HEK293 (cell line): Measurements from ENCODE around the gene NAV1.
"Not testable (repeated sequence)": the region's sequence is repeated elsewhere in the genome, so short reads cannot be mapped to it uniquely, and the experiment has no call there.

Experiments used
- CTCF ChIA-PET: fragments of 350-600 bp; formaldehyde crosslinking; extraction: SDS; loops from one replicate; lab custom pipeline; 2021; ENCODE audit warnings: antibody characterized with exemption; lab: Yijun Ruan, JAX
- POLR2A ChIA-PET: fragments of 300-600 bp; formaldehyde crosslinking; extraction: SDS; loops from one replicate; lab custom pipeline; 2020; ENCODE audit warnings: antibody characterized with exemption, inconsistent platforms; lab: Yijun Ruan, JAX
- H3K27ac ChIP-seq: fragments of 200-500 bp; sonication (Bioruptor generic); 2 replicates; pipeline ENCODE4 v1.5.1; 2014; ENCODE audit warnings: low read depth, low read length, control low read depth, inconsistent platforms; ENCODE audit errors: extremely low read depth
- H3K36me3 ChIP-seq, 2 experiments: fragments of 200-500 bp in 1 of 2; sonication (Bioruptor generic) in 1 of 2; 1 replicate in 1 of 2; 2 replicates in 1 of 2; pipeline ENCODE4 v1.5.1; 2014 to 2017; ENCODE audit warnings: inconsistent platforms in 2 of 2, low read length in 2 of 2; ENCODE audit not compliant: control insufficient read depth in 2 of 2, insufficient read depth in 1 of 2
- H3K4me1 ChIP-seq: fragments of 200-500 bp; sonication (Bioruptor generic); 2 replicates; pipeline ENCODE4 v1.5.1; 2014; ENCODE audit warnings: mild to moderate bottlenecking, low read length, inconsistent platforms; ENCODE audit not compliant: control insufficient read depth, insufficient read depth
- H3K4me3 ChIP-seq: 2 replicates; pipeline ENCODE4 v1.5.1; 2011; ENCODE audit warnings: low read depth, mild to moderate bottlenecking, control low read depth, low read length, moderate library complexity
- H3K9me3 ChIP-seq: fragments of 200-500 bp; sonication (Bioruptor generic); 2 replicates; pipeline ENCODE4 v1.5.1; 2014; ENCODE audit warnings: low read depth, low read length, inconsistent platforms; ENCODE audit not compliant: control insufficient read depth, insufficient read depth
- GFI1B ChIP-seq: fragments of 450-650 bp; formaldehyde crosslinking; IDR thresholded peaks from 2 replicates; pipeline ENCODE4 v1.5.1; 2016; ENCODE audit warnings: missing biosample characterization, missing genetic modification characterization
- MYNN ChIP-seq: fragments of 450-650 bp; formaldehyde crosslinking; IDR thresholded peaks from 2 replicates; pipeline ENCODE4 v1.5.1; 2016; ENCODE audit warnings: missing biosample characterization, missing genetic modification characterization, borderline replicate concordance
- SALL2 ChIP-seq: fragments of 450-650 bp; formaldehyde crosslinking; IDR thresholded peaks from 2 replicates; pipeline ENCODE4 v1.5.0; 2017; ENCODE audit warnings: missing biosample characterization, mild to moderate bottlenecking, missing genetic modification characterization, borderline replicate concordance
- SETDB1 ChIP-seq: IDR thresholded peaks from one replicate; pipeline ENCODE4 v1.6.1; 2017; ENCODE audit warnings: mild to moderate bottlenecking, low read length, moderate library complexity, mixed read lengths; ENCODE audit not compliant: insufficient read length
- SP3 ChIP-seq: fragments of 450-650 bp; formaldehyde crosslinking; IDR thresholded peaks from 2 replicates; pipeline ENCODE4 v1.5.1; 2016; ENCODE audit warnings: missing biosample characterization, missing genetic modification characterization
- ZBTB17 ChIP-seq: fragments of 450-650 bp; formaldehyde crosslinking; IDR thresholded peaks from 2 replicates; pipeline ENCODE4 v1.5.1; 2016; ENCODE audit warnings: missing biosample characterization, missing genetic modification characterization
- ZNF121 ChIP-seq: fragments of 450-650 bp; formaldehyde crosslinking; IDR thresholded peaks from 2 replicates; pipeline ENCODE4 v1.5.1; 2016; ENCODE audit warnings: missing biosample characterization, missing genetic modification characterization
- ZNF169 ChIP-seq: fragments of 450-650 bp; formaldehyde crosslinking; IDR thresholded peaks from 2 replicates; pipeline ENCODE4 v1.5.1; 2016; ENCODE audit warnings: missing biosample characterization, missing genetic modification characterization
- ZNF175 ChIP-seq: fragments of 450-650 bp; formaldehyde crosslinking; IDR thresholded peaks from 2 replicates; pipeline ENCODE4 v1.5.1; 2016; ENCODE audit warnings: missing biosample characterization, missing genetic modification characterization
- ZNF211 ChIP-seq: fragments of 450-650 bp; formaldehyde crosslinking; IDR thresholded peaks from 2 replicates; pipeline ENCODE4 v1.5.1; 2016; ENCODE audit warnings: low read depth, missing biosample characterization, missing genetic modification characterization
- ZNF223 ChIP-seq: fragments of 450-650 bp; formaldehyde crosslinking; IDR thresholded peaks from 2 replicates; pipeline ENCODE4 v1.5.1; 2016; ENCODE audit warnings: missing biosample characterization, missing genetic modification characterization
- ZNF292 ChIP-seq: fragments of 450-650 bp; formaldehyde crosslinking; IDR thresholded peaks from 2 replicates; pipeline ENCODE4 v1.5.1; 2016; ENCODE audit warnings: low read depth, missing biosample characterization, missing genetic modification characterization, borderline replicate concordance
- ZNF362 ChIP-seq: fragments of 450-650 bp; formaldehyde crosslinking; IDR thresholded peaks from 2 replicates; pipeline ENCODE4 v1.5.1; 2016; ENCODE audit warnings: missing biosample characterization, missing genetic modification characterization
- ZNF366 ChIP-seq: fragments of 450-650 bp; formaldehyde crosslinking; conservative IDR thresholded peaks from 2 replicates; pipeline ENCODE4 v1.5.1; 2016; ENCODE audit warnings: missing biosample characterization, missing genetic modification characterization
- ZNF398 ChIP-seq: fragments of 450-650 bp; formaldehyde crosslinking; IDR thresholded peaks from 2 replicates; pipeline ENCODE4 v1.5.1; 2017; ENCODE audit warnings: missing biosample characterization, missing genetic modification characterization
- ZNF529 ChIP-seq: fragments of 450-650 bp; formaldehyde crosslinking; IDR thresholded peaks from 2 replicates; pipeline ENCODE4 v1.5.1; 2017; ENCODE audit warnings: missing genetic modification characterization, missing biosample characterization; ENCODE audit not compliant: insufficient replicate concordance
- ZNF544 ChIP-seq: fragments of 450-650 bp; formaldehyde crosslinking; IDR thresholded peaks from 2 replicates; pipeline ENCODE4 v1.5.0; 2017; ENCODE audit warnings: missing biosample characterization, missing genetic modification characterization
- ZNF549 ChIP-seq: fragments of 450-650 bp; IDR thresholded peaks from 2 replicates; pipeline ENCODE4 v1.5.1; 2018; ENCODE audit warnings: missing biosample characterization, missing genetic modification characterization, mild to moderate bottlenecking, inconsistent platforms, moderate library complexity
- ZNF837 ChIP-seq: fragments of 450-650 bp; formaldehyde crosslinking; IDR thresholded peaks from 2 replicates; pipeline ENCODE4 v1.5.1; 2016; ENCODE audit warnings: missing biosample characterization, missing genetic modification characterization

Gene NAV1

GRCh38 chr1:201516511-201517127 is 22.3 kb upstream of the NAV1 start:
- no peaks in the 10 kb centered on the region for H3K4me1 ChIP-seq
- no peak overlapping the region for H3K4me3 ChIP-seq
- no peaks in the 10 kb centered on the region for H3K9me3 ChIP-seq
- no peak overlapping the region for H3K27ac ChIP-seq
- ChIA-PET POLR2A (interaction anchor here (0.9 to 1.0 kb wide), 2 partner anchors 11 to 35 kb away, joined by 3 read pairs; no protein-coding TSS in a partner anchor), CTCF (interaction anchor here (0.9 to 11.1 kb wide), 7 partner anchors 9 to 81 kb away, joined by 3 to 471 read pairs (median 3); partner anchors contain the start of gene CSRP1)
- peak; percentile 49; the same call in 1 of the 2 replicates for TF ChIP-seq ZNF366 (tag by site-specific recombination)
- TF ChIP-seq ZNF837, result no peak
- no peak for TF ChIP-seq GFI1B (tag by site-specific recombination)
- H3K36me3 ChIP-seq, result no peaks in the 10 kb centered on the region

GRCh38 chr1:201517631-201518030 is 21.3 kb upstream of the NAV1 start:
- Histone ChIP-seq H3K27ac (no peak overlapping the region), H3K36me3 (no peaks in the 10 kb centered on the region), H3K4me1 (no peaks in the 10 kb centered on the region), H3K9me3 (no peaks in the 10 kb centered on the region), H3K4me3 (no peak overlapping the region)
- ChIA-PET CTCF (interaction anchor here (0.6 to 11.1 kb wide), 7 partner anchors 31 to 361 kb away, joined by 3 to 471 read pairs (median 3); no protein-coding TSS in a partner anchor), POLR2A (interaction anchor here (0.7 to 1.0 kb wide), 2 partner anchors 12 to 369 kb away, joined by 3 to 7 read pairs; no protein-coding TSS in a partner anchor)
- TF ChIP-seq ZNF211 (tag by site-specific recombination), result no peak
- no peak for TF ChIP-seq ZNF223 (tag by site-specific recombination)
- no peak for TF ChIP-seq ZNF549 (tag by site-specific recombination)
- TF ChIP-seq ZBTB17, result peak; percentile 69
- no peak for TF ChIP-seq ZNF175 (tag by site-specific recombination)
- no peak for TF ChIP-seq ZNF292 (tag by site-specific recombination)
- no peak for TF ChIP-seq MYNN (tag by site-specific recombination)
- TF ChIP-seq SP3 (tag by site-specific recombination), result no peak
- no peak for TF ChIP-seq SALL2

GRCh38 chr1:201518071-201518470 is 20.9 kb upstream of the NAV1 start:
- no peak for TF ChIP-seq SETDB1
- TF ChIP-seq ZNF529 (tag by site-specific recombination), result no peak
- TF ChIP-seq ZNF121, result no peak
- TF ChIP-seq ZNF544 (tag by site-specific recombination), result no peak
- TF ChIP-seq ZNF362 (tag by site-specific recombination), result 0 out of 2 replicates have a peak, but pooled peaks have one; percentile 27
- no peak for TF ChIP-seq ZNF169
- no peak for TF ChIP-seq ZNF398
- H3K4me1 ChIP-seq, result no peaks in the 10 kb centered on the region
- no peaks in the 10 kb centered on the region for H3K36me3 ChIP-seq
- POLR2A ChIA-PET, result interaction anchor here (0.7 to 1.0 kb wide), 3 partner anchors 11 to 369 kb away, joined by 3 to 10 read pairs (median 7); partner anchors contain the start of gene CSRP1
- no peak overlapping the region for H3K4me3 ChIP-seq
- CTCF ChIA-PET, result interaction anchor here (0.6 to 11.1 kb wide), 9 partner anchors 12 to 752 kb away, joined by 3 to 471 read pairs (median 3); no protein-coding TSS in a partner anchor
- no peaks in the 10 kb centered on the region for H3K9me3 ChIP-seq
- no peak overlapping the region for H3K27ac ChIP-seq

GRCh38 chr1:201520046-201520575 is 18.8 kb upstream of the NAV1 start:
- H3K9me3 ChIP-seq, H3K27ac ChIP-seq, H3K4me3 ChIP-seq, H3K36me3 ChIP-seq, H3K4me1 ChIP-seq, CTCF ChIA-PET: not testable (repeated sequence)
- POLR2A ChIA-PET, result interaction anchor here (0.6 kb wide), 1 partner anchor 605 kb away, joined by 3 read pairs; no protein-coding TSS in a partner anchor
